NB4 (cell line): ENCODE data around the gene FBXL13.

Experiments
- DNase-seq: peaks from one replicate; pipeline ENCODE4 v3.0.0; 2010; ENCODE audit warnings: low read depth
- H3K4me3 ChIP-seq: one replicate; pipeline ENCODE4 v1.5.1; 2011; ENCODE audit warnings: mild to moderate bottlenecking, low read depth, low read length, moderate library complexity
- CTCF ChIP-seq: IDR thresholded peaks from one replicate; pipeline ENCODE4 v1.5.1; 2012; ENCODE audit warnings: low read depth, low read length
- MAX ChIP-seq: IDR thresholded peaks from 2 replicates; pipeline ENCODE4 v1.6.1; 2011; ENCODE audit warnings: low read depth, low read length
- MYC ChIP-seq: IDR thresholded peaks from 2 replicates; pipeline ENCODE4 v1.6.1; 2011; ENCODE audit warnings: low read depth, low read length
- POLR2A ChIP-seq: IDR thresholded peaks from 2 replicates; pipeline ENCODE4 v1.6.1; 2011; ENCODE audit warnings: mild to moderate bottlenecking; ENCODE audit not compliant: insufficient read length; ENCODE audit errors: extremely low read depth

Gene FBXL13

GRCh38 chr7:103074519-103075336 lies at the start of gene FBXL13, which contains the start of gene ARMC10:
Gene FBXL13 (minus strand): TSS chr7:103074796.
Gene ARMC10 (plus strand): TSS chr7:103075140. CDS start chr7:103075273, 133 bp downstream.
- DNase-seq = peak; percentile 98
- peak; percentile 88 for TF ChIP-seq POLR2A
- peak; percentile 73 for TF ChIP-seq MYC
- peak; percentile 8 for TF ChIP-seq CTCF
- peak; percentile 83 for TF ChIP-seq MAX
- H3K4me3 ChIP-seq = peak within 1 kb of the TSS; percentile 86

DNA sequence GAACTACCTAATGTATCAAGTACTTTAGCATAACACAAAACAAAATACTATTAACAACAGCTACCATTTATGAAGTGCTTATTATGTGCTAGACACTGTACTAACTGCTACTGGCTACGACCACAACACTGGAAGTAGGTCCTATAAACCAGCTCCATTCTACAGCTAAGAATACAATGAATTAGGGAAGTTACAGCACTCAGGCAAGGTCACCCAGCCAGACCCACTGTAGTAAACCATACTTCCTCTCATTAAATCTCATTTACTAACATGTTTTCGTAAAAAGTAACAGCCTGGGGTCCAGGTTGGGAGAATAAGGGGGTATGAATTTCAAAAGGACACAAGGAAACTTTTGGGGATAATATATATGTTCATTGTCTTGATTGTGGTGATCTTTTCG lies 48.9 kb upstream of the FBXL13 start:
- TF ChIP-seq CTCF (no peak), MYC (no peak), POLR2A (no peak), MAX (no peak)
- H3K4me3 ChIP-seq = no peak overlapping the region
- DNase-seq = peak; percentile 75

GRCh38 chr7:103121641-103122040 lies 47.0 kb upstream of the FBXL13 start:
- no peak for DNase-seq
- H3K4me3 ChIP-seq = no peak overlapping the region
- no peak for TF ChIP-seq POLR2A
- no peak for TF ChIP-seq CTCF
- no peak for TF ChIP-seq MYC
- no peak for TF ChIP-seq MAX

GRCh38 chr7:103120362-103120761 lies 45.8 kb upstream of the FBXL13 start:
- no peak overlapping the region for H3K4me3 ChIP-seq
- no peak for DNase-seq
- no peak for TF ChIP-seq POLR2A
- no peak for TF ChIP-seq MAX
- TF ChIP-seq CTCF = no peak
- no peak for TF ChIP-seq MYC

- no peak overlapping the region for H3K4me3 ChIP-seq
- no peak for TF ChIP-seq MYC
- no peak for TF ChIP-seq MAX
- no peak for TF ChIP-seq POLR2A
- no peak for TF ChIP-seq CTCF
- no peak for DNase-seq
Measured at GRCh38 chr7:103119791-103120291, 45.2 kb upstream of the FBXL13 start.
